GM21381 (cell line): ENCODE measurements around the gene PPARD.
"Not testable (repeated sequence)": the region's sequence is repeated elsewhere in the genome, so short reads cannot be mapped to it uniquely, and the experiment has no call there.

Experiments
- ATAC-seq: cut with Tn5 transposase; IDR thresholded peaks from one replicate; pipeline ENCODE4 v1.9.1; 2021; ENCODE audit warnings: mild to moderate bottlenecking, moderate library complexity; ENCODE audit not compliant: unreplicated experiment

The PPARD gene

GRCh38 chr6:35312076-35312800 lies 30.1 kb upstream of the PPARD start:
- ATAC-seq: no peak

GRCh38 chr6:35312807-35313206 lies 29.6 kb upstream of the PPARD start:
- no peak for ATAC-seq

- no peak for ATAC-seq
Measured at GRCh38 chr6:35317483-35318195, 24.7 kb upstream of the PPARD start.

DNA sequence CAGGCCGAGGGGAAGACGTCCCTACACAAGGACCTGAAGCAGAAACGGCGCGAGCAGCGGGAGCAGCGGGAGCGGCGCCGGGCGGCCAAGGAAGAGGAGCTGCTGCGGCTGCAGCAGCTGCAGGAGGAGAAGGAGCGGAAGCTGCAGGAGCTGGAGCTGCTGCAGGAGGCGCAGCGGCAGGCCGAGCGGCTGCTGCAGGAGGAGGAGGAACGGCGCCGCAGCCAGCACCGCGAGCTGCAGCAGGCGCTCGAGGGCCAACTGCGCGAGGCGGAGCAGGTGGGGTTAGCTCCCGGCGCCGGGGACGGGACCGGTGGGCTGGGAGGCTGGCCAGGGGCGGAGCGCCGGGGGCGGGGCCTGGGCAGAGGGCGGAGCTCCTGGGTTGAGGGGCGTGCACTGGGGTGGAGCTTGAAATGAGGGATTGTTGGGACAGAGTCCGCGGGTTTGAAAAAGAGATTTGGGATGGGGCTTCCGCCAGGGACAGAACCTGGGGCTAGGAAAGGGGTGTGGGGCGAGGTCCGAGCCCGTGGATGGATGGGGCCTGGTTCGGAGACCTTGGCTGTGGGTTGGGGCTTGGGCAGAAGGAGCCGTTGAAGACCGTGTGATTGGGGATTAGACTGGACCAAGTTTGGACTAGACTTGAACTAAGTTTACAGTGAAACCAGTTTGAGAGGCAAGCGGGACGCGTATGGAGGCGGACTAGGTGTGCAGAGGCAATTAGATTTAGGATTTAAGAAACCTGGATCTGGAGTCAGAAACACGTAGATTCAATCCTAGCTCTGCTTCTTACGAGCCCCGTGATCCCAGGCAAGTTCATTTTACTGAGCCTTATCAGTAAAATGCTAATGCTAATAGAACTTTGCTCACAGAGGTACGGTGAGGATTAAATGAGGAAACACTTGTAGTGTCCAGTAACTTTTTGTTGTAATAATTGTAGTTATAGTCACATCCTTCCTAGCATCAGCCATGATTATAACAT lies 23.9 kb upstream of the PPARD start:
- ATAC-seq: no peak

- ATAC-seq: no peak
Measured at GRCh38 chr6:35319346-35320030, 22.9 kb upstream of the PPARD start.

DNA sequence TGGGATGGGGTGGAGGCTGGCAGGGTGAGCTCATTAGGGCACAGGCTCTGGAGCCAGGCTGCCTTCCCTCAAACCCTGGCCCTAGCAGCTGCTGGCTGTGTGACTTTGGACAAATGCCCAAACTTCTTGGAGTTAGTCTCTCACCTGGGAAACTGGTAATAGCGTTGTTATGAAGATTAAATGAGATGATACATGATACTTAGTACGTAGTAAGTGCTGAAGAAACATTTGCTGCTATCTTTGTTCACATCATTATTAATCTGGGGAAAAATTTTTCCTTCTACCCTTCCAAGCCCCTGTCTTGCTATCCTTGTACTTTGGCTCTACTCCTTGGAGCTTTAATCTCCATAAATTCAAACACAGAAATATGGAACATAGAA lies 22.3 kb upstream of the PPARD start:
- no peak for ATAC-seq

- ATAC-seq: no peak
Measured at GRCh38 chr6:35321091-35321490, 21.3 kb upstream of the PPARD start.

GRCh38 chr6:35327349-35328027 lies 14.9 kb upstream of the PPARD start:
- no peak for ATAC-seq

DNA sequence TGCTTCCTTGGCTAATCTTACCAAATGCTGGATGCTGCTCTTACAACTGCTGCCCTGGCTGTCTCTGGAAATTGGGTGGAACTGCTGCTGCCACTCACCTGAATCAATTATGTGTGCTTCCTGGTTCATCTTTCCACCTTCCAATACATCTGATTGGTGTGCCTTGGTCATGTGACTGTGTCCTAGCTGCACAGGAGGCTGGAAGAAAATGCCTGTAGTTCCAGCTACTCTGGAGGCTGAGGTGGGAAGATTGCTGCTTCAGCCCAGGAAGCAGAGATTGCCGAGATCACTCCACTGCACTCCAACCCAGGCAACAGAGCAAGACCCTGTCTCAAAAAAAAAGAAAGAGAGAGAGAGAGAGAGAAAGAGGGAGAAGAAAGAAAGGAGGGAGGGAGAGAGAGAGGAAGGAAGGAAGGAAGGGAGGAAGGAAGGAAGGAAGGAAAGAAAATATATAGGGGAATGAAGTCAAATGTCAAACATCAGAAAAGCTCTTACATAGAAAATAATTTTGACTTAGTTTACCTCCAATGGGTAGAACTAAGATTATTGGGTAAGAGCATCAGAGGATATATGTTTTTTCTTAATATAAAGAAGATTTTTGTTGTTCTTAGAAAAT lies 14.1 kb upstream of the PPARD start:
- no peak for ATAC-seq

- ATAC-seq: not testable (repeated sequence)
Measured at GRCh38 chr6:35328965-35329364, 13.4 kb upstream of the PPARD start.

- no peak for ATAC-seq
Measured at GRCh38 chr6:35330541-35331119, 11.7 kb upstream of the PPARD start.

DNA sequence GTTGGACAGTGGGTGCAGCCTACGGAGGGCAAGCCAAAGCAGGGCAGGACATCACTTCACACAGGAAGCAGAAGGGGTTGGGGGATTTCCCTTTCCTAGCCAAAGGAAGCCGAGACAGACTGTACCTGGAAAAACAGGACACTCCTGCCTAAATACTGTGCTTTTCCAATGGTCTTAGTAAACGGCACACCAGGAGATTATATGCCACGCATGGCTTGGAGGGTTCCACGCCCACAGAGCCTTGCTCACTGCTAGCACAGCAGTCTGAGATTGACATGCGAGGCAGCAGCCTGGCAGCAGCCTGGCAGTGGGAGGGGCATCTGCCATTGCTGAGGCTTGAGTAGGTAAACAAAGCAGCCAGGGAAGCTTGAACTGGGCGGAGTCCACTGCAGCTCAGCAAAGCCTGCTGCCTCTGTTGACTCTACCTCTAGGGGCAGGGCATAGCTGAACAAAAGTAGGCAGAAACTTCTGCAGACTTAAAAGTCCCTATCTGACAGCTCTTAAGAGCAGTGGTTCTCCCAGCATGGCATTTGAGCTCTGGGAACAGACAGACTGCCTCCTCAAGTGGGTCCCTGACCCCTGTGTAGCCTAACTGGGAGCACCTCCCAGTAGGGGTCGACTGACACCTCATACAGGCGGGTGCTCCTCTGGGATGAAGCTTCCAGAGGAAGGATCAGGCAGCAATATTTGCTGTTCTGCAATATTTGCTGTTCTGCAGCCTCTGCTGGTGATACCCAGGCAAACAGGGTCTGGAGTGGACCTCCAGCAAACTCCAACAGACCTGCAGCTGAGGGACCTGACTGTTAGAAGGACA lies 10.1 kb upstream of the PPARD start:
- not testable (repeated sequence) for ATAC-seq

DNA sequence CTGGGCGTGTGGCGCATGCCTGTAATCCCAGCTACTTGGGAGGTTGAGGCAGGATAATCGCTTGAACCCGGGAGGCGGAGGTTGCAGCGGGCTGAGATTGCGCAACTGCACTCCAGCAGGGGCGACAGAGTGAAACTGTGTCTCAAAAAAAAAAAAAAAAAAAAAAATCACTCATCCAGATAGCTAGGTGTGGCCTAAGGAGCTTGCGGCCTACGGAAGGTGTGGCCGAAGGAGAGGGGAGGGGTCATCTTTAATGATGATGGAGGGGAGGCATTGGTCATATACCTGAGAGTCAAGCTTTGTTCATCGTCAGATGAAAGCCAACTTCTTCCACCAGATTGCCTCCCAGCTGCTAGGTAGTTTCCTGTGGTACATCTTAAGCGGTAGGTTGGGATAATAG lies 801 bp upstream of the PPARD start:
- ATAC-seq: no peak

- peak; percentile 4 for ATAC-seq
Measured at GRCh38 chr6:35343092-35343834, 905 bp downstream of the PPARD start.

DNA sequence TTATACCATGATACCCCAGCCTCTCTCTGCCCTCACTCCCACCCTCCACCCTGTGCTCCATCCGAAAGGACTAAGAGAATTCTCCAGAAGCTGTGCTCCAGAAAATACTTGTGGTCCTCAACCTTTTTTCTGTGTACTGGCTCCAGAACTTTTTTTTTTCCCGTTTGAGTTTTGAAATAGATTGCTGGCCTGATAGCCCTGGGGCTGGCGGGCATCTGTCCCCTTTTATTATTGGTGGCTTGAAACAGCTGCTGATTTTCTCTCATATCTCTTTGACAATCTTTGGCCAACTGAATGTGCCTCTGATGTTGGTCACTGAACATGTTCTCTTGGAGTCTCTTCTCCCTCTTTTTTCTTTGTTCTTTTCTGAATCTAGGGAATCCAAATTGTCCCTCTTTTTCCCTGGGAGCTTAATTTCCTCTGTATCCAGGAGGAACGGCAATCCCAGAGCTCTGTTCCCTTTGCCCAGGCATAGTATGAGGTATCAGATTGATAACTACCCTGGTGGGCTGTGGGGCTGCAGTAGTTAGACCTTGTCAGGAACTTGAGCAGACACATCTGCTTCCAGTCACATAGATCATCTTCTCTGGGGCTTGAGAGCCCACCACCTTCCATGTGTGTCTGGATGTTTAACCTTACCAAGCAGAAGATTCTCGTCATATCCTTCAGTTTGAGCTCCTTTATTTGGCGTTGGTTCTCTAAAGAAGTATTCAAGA lies 1.6 kb downstream of the PPARD start:
- no peak for ATAC-seq

DNA sequence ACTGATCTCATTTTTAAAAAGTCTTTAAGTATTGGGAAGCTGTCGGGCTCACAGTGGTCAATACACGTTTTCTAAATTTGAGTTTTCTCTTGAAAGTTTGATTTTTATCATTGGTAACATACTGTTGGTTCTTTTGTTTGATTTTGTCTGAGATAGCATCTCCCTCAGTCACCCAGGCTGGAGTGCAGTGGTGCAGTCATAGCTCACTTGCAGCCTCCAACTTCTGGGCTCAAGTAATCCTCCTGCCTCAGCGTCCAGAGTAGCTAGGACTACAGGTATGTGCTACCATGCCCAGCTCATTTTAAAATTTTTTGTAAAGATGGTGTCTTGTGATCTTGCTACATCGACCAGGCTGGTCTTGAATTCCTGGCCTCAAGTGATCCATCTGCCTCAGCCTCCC lies 9.1 kb downstream of the PPARD start:
- ATAC-seq: no peak

DNA sequence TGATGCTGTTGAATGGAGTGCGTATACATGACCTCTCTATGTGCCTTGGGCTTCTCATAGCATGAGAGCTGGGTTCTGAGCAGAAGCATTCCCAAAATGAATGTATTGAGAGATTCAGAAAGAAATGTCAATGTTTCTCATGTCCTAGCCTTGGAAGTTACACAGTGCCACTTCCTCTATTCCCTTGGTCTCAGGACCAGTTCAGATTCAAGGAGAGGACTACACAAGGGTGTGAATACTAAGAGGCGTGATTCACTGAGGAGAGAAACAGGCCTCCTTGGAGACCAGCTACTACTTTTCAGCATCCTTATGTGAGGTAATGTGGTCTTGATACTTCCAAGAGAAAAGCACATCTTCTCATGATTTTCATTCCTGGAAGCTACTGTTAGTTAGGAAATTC lies 10.4 kb downstream of the PPARD start:
- no peak for ATAC-seq
